Kidney epithelial cell (primary cell): ENCODE measurements around the gene VPS16. TPM values are rescaled to one million over a fixed set of nuclear protein-coding genes. Genes with fewer than 3 reads are reported as not detected.

ENCODE experiments used
- DNase-seq: peaks from one replicate; pipeline ENCODE4 v3.0.0-alpha.2; 2010; ENCODE audit warnings: low read depth
- H3K27me3 ChIP-seq: 2 replicates; pipeline ENCODE4 v1.6.0; 2011; ENCODE audit warnings: low read length; ENCODE audit not compliant: control insufficient read depth, insufficient read depth
- H3K36me3 ChIP-seq: 2 replicates; pipeline ENCODE4 v1.5.1; 2011; ENCODE audit warnings: low read length; ENCODE audit not compliant: control insufficient read depth, insufficient read depth
- H3K4me3 ChIP-seq: 2 replicates; pipeline ENCODE4 v1.5.1; 2011; ENCODE audit warnings: low read depth, mild to moderate bottlenecking, control low read depth, low read length
- CTCF ChIP-seq: IDR thresholded peaks from 2 replicates; pipeline ENCODE4 v1.5.1; 2011; ENCODE audit warnings: mild to moderate bottlenecking, moderate library complexity, low read length, control low read depth, inconsistent platforms; ENCODE audit not compliant: insufficient read depth, poor library complexity, severe bottlenecking
- total RNA-seq: library from RNA; depleted of rRNA; stranded (reverse); fragments of >200 nt; gene quantifications from 2 replicates; pipeline ENCODE4 v1.2.3, GENCODE V29; 2015

VPS16 gene
- total RNA-seq, 1 donor from 2014 or later, result 38.6 TPM

- TF ChIP-seq CTCF, result no peak
- Histone ChIP-seq H3K27me3 (no peaks in the 10 kb centered on the region), H3K36me3 (no peaks in the 10 kb centered on the region), H3K4me3 (no peak overlapping the region)
- no peak for DNase-seq
Measured at GRCh38 chr20:2835331-2835796, 5.2 kb upstream of the VPS16 start.

- Histone ChIP-seq H3K4me3 (no peak overlapping the region), H3K36me3 (no peaks in the 10 kb centered on the region), H3K27me3 (no peaks in the 10 kb centered on the region)
- no peak for TF ChIP-seq CTCF
- no peak for DNase-seq
Measured at GRCh38 chr20:2836035-2836434, 4.5 kb upstream of the VPS16 start.

GRCh38 chr20:2837221-2837960 is 3.2 kb upstream of the VPS16 start:
- no peak for TF ChIP-seq CTCF
- Histone ChIP-seq H3K4me3 (no peak overlapping the region), H3K27me3 (no peaks in the 10 kb centered on the region), H3K36me3 (no peaks in the 10 kb centered on the region)
- no peak for DNase-seq

GRCh38 chr20:2838170-2838797 is 2.3 kb upstream of the VPS16 start:
- H3K4me3 ChIP-seq, result no peak overlapping the region
- H3K36me3 ChIP-seq, result no peaks in the 10 kb centered on the region
- TF ChIP-seq CTCF, result no peak
- no peak for DNase-seq
- no peaks in the 10 kb centered on the region for H3K27me3 ChIP-seq

GRCh38 chr20:2838847-2839671 is 1.5 kb upstream of the VPS16 start:
- Histone ChIP-seq H3K36me3 (no peaks in the 10 kb centered on the region), H3K27me3 (no peaks in the 10 kb centered on the region), H3K4me3 (no peak overlapping the region)
- no peak for DNase-seq
- TF ChIP-seq CTCF, result no peak
